Ishikawa (cell line): ENCODE data around the gene RIPK4.

Experiments
- EP300 ChIP-seq: IDR thresholded peaks from 2 replicates; pipeline ENCODE4 v1.6.1; 2012; ENCODE audit warnings: borderline replicate concordance
- NFIC ChIP-seq: IDR thresholded peaks from 2 replicates; pipeline ENCODE4 v1.6.1; 2012
- RAD21 ChIP-seq: IDR thresholded peaks from 2 replicates; pipeline ENCODE4 v1.6.1; 2012; ENCODE audit warnings: low read depth
- TAF1 ChIP-seq: IDR thresholded peaks from 2 replicates; pipeline ENCODE4 v1.6.1; 2012; ENCODE audit warnings: low read depth, mild to moderate bottlenecking
- TEAD4 ChIP-seq: IDR thresholded peaks from 2 replicates; pipeline ENCODE4 v1.6.1; 2012
- YY1 ChIP-seq: IDR thresholded peaks from 2 replicates; pipeline ENCODE4 v1.6.1; 2012; ENCODE audit warnings: low read depth
- ZBTB7A ChIP-seq: IDR thresholded peaks from 2 replicates; pipeline ENCODE4 v1.6.1; 2012; ENCODE audit warnings: low read depth
- TF ChIP-seq, protein P1 (sequence below): IDR thresholded peaks from 2 replicates; pipeline ENCODE4 v1.6.1; 2012; ENCODE audit warnings: low read depth, mild to moderate bottlenecking

DNA sequence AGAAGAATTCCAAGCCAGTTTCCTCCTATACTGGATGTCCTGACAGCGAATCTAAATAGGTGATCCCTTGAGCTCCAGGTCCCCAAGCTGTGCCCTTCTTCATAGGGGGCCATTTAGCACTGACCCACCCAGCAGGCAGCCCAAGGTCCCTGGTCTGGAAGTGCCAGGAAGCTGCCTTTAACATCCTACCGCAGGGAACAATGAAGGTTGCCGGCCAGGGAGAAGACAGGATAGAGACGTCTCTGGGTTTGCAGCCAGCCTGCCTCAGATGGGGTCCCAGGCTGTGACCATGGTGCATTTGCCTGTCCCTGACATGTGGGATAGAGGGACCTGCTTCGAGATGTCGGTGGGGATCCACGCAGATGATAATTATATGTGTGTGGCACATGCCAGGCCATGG, 2.7 kb upstream of the RIPK4 start:
- TF ChIP-seq, protein P1, sequence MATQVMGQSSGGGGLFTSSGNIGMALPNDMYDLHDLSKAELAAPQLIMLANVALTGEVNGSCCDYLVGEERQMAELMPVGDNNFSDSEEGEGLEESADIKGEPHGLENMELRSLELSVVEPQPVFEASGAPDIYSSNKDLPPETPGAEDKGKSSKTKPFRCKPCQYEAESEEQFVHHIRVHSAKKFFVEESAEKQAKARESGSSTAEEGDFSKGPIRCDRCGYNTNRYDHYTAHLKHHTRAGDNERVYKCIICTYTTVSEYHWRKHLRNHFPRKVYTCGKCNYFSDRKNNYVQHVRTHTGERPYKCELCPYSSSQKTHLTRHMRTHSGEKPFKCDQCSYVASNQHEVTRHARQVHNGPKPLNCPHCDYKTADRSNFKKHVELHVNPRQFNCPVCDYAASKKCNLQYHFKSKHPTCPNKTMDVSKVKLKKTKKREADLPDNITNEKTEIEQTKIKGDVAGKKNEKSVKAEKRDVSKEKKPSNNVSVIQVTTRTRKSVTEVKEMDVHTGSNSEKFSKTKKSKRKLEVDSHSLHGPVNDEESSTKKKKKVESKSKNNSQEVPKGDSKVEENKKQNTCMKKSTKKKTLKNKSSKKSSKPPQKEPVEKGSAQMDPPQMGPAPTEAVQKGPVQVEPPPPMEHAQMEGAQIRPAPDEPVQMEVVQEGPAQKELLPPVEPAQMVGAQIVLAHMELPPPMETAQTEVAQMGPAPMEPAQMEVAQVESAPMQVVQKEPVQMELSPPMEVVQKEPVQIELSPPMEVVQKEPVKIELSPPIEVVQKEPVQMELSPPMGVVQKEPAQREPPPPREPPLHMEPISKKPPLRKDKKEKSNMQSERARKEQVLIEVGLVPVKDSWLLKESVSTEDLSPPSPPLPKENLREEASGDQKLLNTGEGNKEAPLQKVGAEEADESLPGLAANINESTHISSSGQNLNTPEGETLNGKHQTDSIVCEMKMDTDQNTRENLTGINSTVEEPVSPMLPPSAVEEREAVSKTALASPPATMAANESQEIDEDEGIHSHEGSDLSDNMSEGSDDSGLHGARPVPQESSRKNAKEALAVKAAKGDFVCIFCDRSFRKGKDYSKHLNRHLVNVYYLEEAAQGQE = no peak
- TF ChIP-seq TAF1 (no peak), TEAD4 (no peak), NFIC (no peak), EP300 (no peak), RAD21 (no peak), YY1 (no peak), ZBTB7A (no peak)
